Hepatocyte (in vitro differentiated cells): Measurements from ENCODE around the gene SLC31A2. TPM values are rescaled to one million over a fixed set of nuclear protein-coding genes. Genes with fewer than 3 reads are reported as not detected.

Source experiments
- DNase-seq: peaks from one replicate; pipeline ENCODE4 v3.0.0-alpha.2; 2016; ENCODE audit warnings: low spot score
- H2AFZ ChIP-seq: fragments of 200-600 bp; sonication (generic); 2 replicates; pipeline ENCODE4 v1.6.0; 2016; ENCODE audit warnings: antibody characterized with exemption, mild to moderate bottlenecking
- H3K27ac ChIP-seq: fragments of 200-600 bp; sonication (generic); 2 replicates; pipeline ENCODE4 v1.5.1; 2016; ENCODE audit warnings: mild to moderate bottlenecking
- H3K27me3 ChIP-seq: fragments of 200-600 bp; sonication (generic); 2 replicates; pipeline ENCODE4 v1.6.1; 2016
- H3K36me3 ChIP-seq: fragments of 200-600 bp; sonication (generic); replicated peaks from 2 replicates; pipeline ENCODE4 v1.5.1; 2016; ENCODE audit warnings: low read depth; ENCODE audit not compliant: insufficient read depth
- H3K4me1 ChIP-seq: fragments of 200-600 bp; sonication (generic); 2 replicates; pipeline ENCODE4 v1.5.1; 2016; ENCODE audit warnings: mild to moderate bottlenecking, moderate library complexity; ENCODE audit not compliant: insufficient read depth
- H3K4me2 ChIP-seq: fragments of 200-600 bp; sonication (generic); 2 replicates; pipeline ENCODE4 v1.6.0; 2016
- H3K4me3 ChIP-seq: fragments of 200-600 bp; sonication (generic); 2 replicates; pipeline ENCODE4 v1.5.1; 2016; ENCODE audit warnings: mild to moderate bottlenecking
- H3K79me2 ChIP-seq: fragments of 200-600 bp; sonication (generic); 2 replicates; pipeline ENCODE4 v1.6.0; 2017; ENCODE audit warnings: mild to moderate bottlenecking
- H3K9me2 ChIP-seq: fragments of 200-600 bp; sonication (generic); replicated peaks from 2 replicates; pipeline ENCODE4 v1.6.0; 2017; ENCODE audit warnings: mild to moderate bottlenecking; ENCODE audit not compliant: insufficient read depth
- H3K9me3 ChIP-seq: fragments of 200-600 bp; sonication (generic); 2 replicates; pipeline ENCODE4 v1.5.1; 2016; ENCODE audit warnings: low read depth, mild to moderate bottlenecking
- H4K20me1 ChIP-seq: fragments of 200-600 bp; sonication (generic); 2 replicates; pipeline ENCODE4 v1.6.0; 2016; ENCODE audit warnings: mild to moderate bottlenecking; ENCODE audit not compliant: insufficient read depth, poor library complexity, severe bottlenecking
- CTCF ChIP-seq: fragments of 200-600 bp; sonication (generic); IDR thresholded peaks from 2 replicates; pipeline ENCODE4 v1.5.1; 2016; ENCODE audit warnings: antibody characterized with exemption, mild to moderate bottlenecking; ENCODE audit not compliant: poor library complexity
- EZH2 ChIP-seq: fragments of 200-600 bp; sonication (generic); IDR thresholded peaks from 2 replicates; pipeline ENCODE4 v1.6.1; 2016; ENCODE audit warnings: antibody characterized with exemption, mild to moderate bottlenecking, borderline replicate concordance
- EZH2phosphoT487 ChIP-seq: fragments of 200-600 bp; sonication (generic); IDR thresholded peaks from one replicate; pipeline ENCODE4 v1.6.1; 2018; ENCODE audit warnings: antibody characterized with exemption, mild to moderate bottlenecking, low read depth, moderate library complexity; ENCODE audit not compliant: unreplicated experiment, severe bottlenecking
- WGBS: methylation state at CpG from one replicate; pipeline ENCODE4 v1.1.6; 2016; ENCODE audit warnings: low lambda C conversion rate; ENCODE audit errors: missing lambda C conversion rate; 5-methylcytosine and 5-hydroxymethylcytosine counted together
- polyA plus RNA-seq: library from polyadenylated mRNA; unstranded; fragments of >200 nt; fragmentation: Nextera tagmentation; extraction: Ambion mirVana; gene quantifications from 2 replicates; pipeline ENCODE4 v1.2.1, GENCODE V29; 2016
- total RNA-seq: library from RNA; depleted of rRNA; stranded (reverse); fragments of >200 nt; gene quantifications from 2 replicates; pipeline ENCODE4 v1.2.3, GENCODE V29; 2014

Gene SLC31A2
- total and polyA plus RNA-seq, 2 experiments from 2014 or later: 20.1 to 26.9 TPM

GRCh38 chr9:113179839-113180238, 29.0 kb downstream of the SLC31A2 start:
- no peak for TF ChIP-seq EZH2
- no peak for TF ChIP-seq EZH2phosphoT487
- TF ChIP-seq CTCF: no peak

GRCh38 chr9:113181165-113181564, 30.4 kb downstream of the SLC31A2 start:
- TF ChIP-seq EZH2phosphoT487 (no peak), EZH2 (no peak), CTCF (no peak)

More at GRCh38 chr9:113179839-113180238, 29.0 kb downstream of the SLC31A2 start:
- Histone ChIP-seq H3K4me2 (no peak overlapping the region), H3K9me2 (no peaks in the 10 kb centered on the region), H3K36me3 (no peaks in the 10 kb centered on the region), H2AFZ (no peak overlapping the region), H3K27me3 (no peaks in the 10 kb centered on the region), H3K9me3 (no peaks in the 10 kb centered on the region), H3K4me1 (peaks cover 3% of the 10 kb centered on the region), H4K20me1 (no peaks in the 10 kb centered on the region), H3K4me3 (no peak overlapping the region), H3K79me2 (no peaks in the 10 kb centered on the region), H3K27ac (no peak overlapping the region)
- no peak for DNase-seq
- 38% methylated on average over 1 of the region's 1 CpG for WGBS

GRCh38 chr9:113183956-113184488, 33.2 kb downstream of the SLC31A2 start:
- Histone ChIP-seq H3K9me2 (no peaks in the 10 kb centered on the region), H3K27ac (no peak overlapping the region), H3K9me3 (no peaks in the 10 kb centered on the region), H4K20me1 (no peaks in the 10 kb centered on the region), H2AFZ (no peak overlapping the region), H3K4me1 (peaks cover 3% of the 10 kb centered on the region), H3K27me3 (no peaks in the 10 kb centered on the region), H3K79me2 (no peaks in the 10 kb centered on the region), H3K4me2 (no peak overlapping the region), H3K4me3 (no peak overlapping the region), H3K36me3 (no peaks in the 10 kb centered on the region)
- DNase-seq: no peak
- TF ChIP-seq EZH2: no peak
- TF ChIP-seq CTCF: no peak
- no peak for TF ChIP-seq EZH2phosphoT487
- 100% methylated on average over 2 of the region's 2 CpGs for WGBS

More at GRCh38 chr9:113181165-113181564, 30.4 kb downstream of the SLC31A2 start:
- no peak overlapping the region for H3K4me3 ChIP-seq
- H3K79me2 ChIP-seq: no peaks in the 10 kb centered on the region
- H3K4me1 ChIP-seq: peaks cover 3% of the 10 kb centered on the region
- H3K9me3 ChIP-seq: no peaks in the 10 kb centered on the region
- H3K4me2 ChIP-seq: no peak overlapping the region
- DNase-seq: no peak
- no peaks in the 10 kb centered on the region for H3K36me3 ChIP-seq
- no peaks in the 10 kb centered on the region for H4K20me1 ChIP-seq
- H3K27ac ChIP-seq: no peak overlapping the region
- H2AFZ ChIP-seq: no peak overlapping the region
- H3K27me3 ChIP-seq: no peaks in the 10 kb centered on the region
- no peaks in the 10 kb centered on the region for H3K9me2 ChIP-seq

- no peaks in the 10 kb centered on the region for H4K20me1 ChIP-seq
- no peaks in the 10 kb centered on the region for H3K79me2 ChIP-seq
- no peaks in the 10 kb centered on the region for H3K36me3 ChIP-seq
- H2AFZ ChIP-seq: no peak overlapping the region
- no peaks in the 10 kb centered on the region for H3K9me2 ChIP-seq
- 92% methylated on average over 2 of the region's 2 CpGs for WGBS
- H3K27me3 ChIP-seq: no peaks in the 10 kb centered on the region
- H3K4me3 ChIP-seq: no peak overlapping the region
- DNase-seq: no peak
- TF ChIP-seq EZH2: no peak
- no peak for TF ChIP-seq CTCF
- no peak for TF ChIP-seq EZH2phosphoT487
- H3K4me1 ChIP-seq: peaks cover 3% of the 10 kb centered on the region
- H3K9me3 ChIP-seq: no peaks in the 10 kb centered on the region
- no peak overlapping the region for H3K27ac ChIP-seq
- H3K4me2 ChIP-seq: no peak overlapping the region
Observed at GRCh38 chr9:113184539-113184938, 33.7 kb downstream of the SLC31A2 start.
